BE2C (cell line): ENCODE measurements around the gene ETV4.

Experiments used
- DNase-seq: peaks from one replicate; pipeline ENCODE4 v3.0.0-alpha.2; 2020
- H3K27me3 ChIP-seq: fragments of 250-450 bp; sonication (Bioruptor Pico); 2 replicates; pipeline ENCODE4 v1.5.1; 2020; ENCODE audit warnings: mild to moderate bottlenecking
- H3K36me3 ChIP-seq: fragments of 250-450 bp; sonication (Bioruptor Pico); 2 replicates; pipeline ENCODE4 v1.5.1; 2020; ENCODE audit warnings: mild to moderate bottlenecking
- H3K4me1 ChIP-seq: fragments of 250-450 bp; sonication (Bioruptor Pico); 2 replicates; pipeline ENCODE4 v1.5.1; 2020
- H3K4me3 ChIP-seq: 2 replicates; pipeline ENCODE4 v1.5.1; 2011; ENCODE audit warnings: low read depth, low read length
- H3K9me3 ChIP-seq: fragments of 250-450 bp; sonication (Bioruptor Pico); 2 replicates; pipeline ENCODE4 v1.5.1; 2020
- CTCF ChIP-seq: IDR thresholded peaks from 2 replicates; pipeline ENCODE4 v1.5.1; 2012; ENCODE audit warnings: mild to moderate bottlenecking, low read depth, low read length

ETV4 gene

GRCh38 chr17:43528988-43529814 is 16.9 kb downstream of the ETV4 start:
- H3K9me3 ChIP-seq = no peaks in the 10 kb centered on the region
- peaks cover 19% of the 10 kb centered on the region for H3K36me3 ChIP-seq
- no peak overlapping the region for H3K4me3 ChIP-seq
- no peak for DNase-seq
- TF ChIP-seq CTCF = no peak
- no peaks in the 10 kb centered on the region for H3K27me3 ChIP-seq
- H3K4me1 ChIP-seq = peaks cover 11% of the 10 kb centered on the region

DNA sequence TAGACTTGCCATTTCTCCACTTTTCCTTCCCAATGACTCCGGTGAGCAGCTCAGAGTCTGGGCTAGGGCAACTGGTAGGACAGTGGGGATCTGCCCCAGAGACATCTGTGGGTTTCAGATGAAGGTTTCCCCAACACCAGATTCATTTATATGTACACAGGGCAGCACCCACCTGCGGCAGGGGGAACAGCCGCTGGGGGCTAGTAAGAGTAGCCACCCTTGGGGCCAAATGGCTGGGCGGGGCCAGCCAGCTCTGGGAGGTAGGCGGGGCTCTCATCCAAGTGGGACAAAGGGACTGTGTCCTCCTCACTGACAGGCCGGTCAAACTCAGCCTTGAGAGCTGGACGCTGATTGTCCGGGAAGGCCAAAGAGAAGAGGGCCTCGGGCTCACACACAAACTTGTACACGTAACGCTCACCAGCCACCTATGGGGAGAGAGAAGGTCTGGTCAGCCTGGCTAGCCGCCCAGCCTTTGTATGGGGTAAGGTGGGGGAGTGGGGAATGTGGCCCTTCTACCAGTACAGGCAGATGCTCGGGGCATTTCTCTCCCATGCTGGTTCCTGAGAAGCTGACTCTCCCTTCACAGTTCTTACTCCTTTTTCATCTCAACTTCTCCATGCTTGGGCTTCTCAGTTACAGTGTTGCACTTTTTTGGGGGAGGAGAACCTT is 17.7 kb downstream of the ETV4 start:
- Histone ChIP-seq H3K27me3 (no peaks in the 10 kb centered on the region), H3K4me3 (no peak overlapping the region), H3K9me3 (no peaks in the 10 kb centered on the region), H3K4me1 (peaks cover 11% of the 10 kb centered on the region), H3K36me3 (peaks cover 27% of the 10 kb centered on the region)
- DNase-seq = peak; percentile 27
- TF ChIP-seq CTCF = no peak

- peaks cover 34% of the 10 kb centered on the region for H3K36me3 ChIP-seq
- TF ChIP-seq CTCF = no peak
Measured at GRCh38 chr17:43526886-43527648, 19.1 kb downstream of the ETV4 start.

DNA sequence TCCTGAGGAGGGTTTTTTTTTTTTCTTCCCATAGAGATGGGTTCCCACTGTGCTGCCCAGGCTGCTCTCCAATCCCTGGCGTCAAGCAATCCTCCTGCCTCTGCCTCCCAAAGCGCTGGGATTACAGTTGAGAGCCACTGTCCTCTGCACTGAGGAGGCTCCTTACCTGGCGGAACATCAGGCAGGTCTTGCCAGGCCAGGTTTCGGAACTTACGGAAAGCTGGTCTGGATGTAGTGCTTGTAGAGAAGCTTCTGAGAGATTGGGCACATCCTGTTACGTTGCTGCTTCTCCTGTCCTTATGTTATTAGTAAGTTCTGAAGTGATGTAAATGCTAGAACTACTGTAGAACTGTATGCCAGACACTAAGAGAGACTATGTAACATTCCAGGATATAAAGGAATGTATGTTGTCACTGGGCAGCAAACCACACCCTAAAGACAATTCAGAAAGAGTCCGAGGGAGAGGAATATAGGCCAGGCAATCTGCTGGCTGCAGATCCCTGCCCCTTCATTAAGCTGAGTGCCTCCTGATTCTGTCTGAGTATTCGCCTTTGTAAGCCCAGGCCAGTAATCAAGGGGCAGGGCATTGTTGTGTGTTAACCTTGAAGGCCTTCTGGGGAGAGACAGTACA is 21.1 kb downstream of the ETV4 start:
- TF ChIP-seq CTCF = no peak
- Histone ChIP-seq H3K4me1 (peaks cover 3% of the 10 kb centered on the region), H3K36me3 (peaks cover 53% of the 10 kb centered on the region)

More at GRCh38 chr17:43526886-43527648, 19.1 kb downstream of the ETV4 start:
- Histone ChIP-seq H3K4me1 (peaks cover 11% of the 10 kb centered on the region), H3K27me3 (no peaks in the 10 kb centered on the region), H3K9me3 (no peaks in the 10 kb centered on the region), H3K4me3 (no peak overlapping the region)
- no peak for DNase-seq

GRCh38 chr17:43521389-43521788 is 24.8 kb downstream of the ETV4 start:
- DNase-seq = no peak
- H3K4me3 ChIP-seq = no peak overlapping the region
- no peak for TF ChIP-seq CTCF
- no peaks in the 10 kb centered on the region for H3K9me3 ChIP-seq
- peaks cover 59% of the 10 kb centered on the region for H3K36me3 ChIP-seq
- H3K27me3 ChIP-seq = no peaks in the 10 kb centered on the region
- H3K4me1 ChIP-seq = no peaks in the 10 kb centered on the region

More for the DNA sequence above, 21.1 kb downstream of the ETV4 start:
- Histone ChIP-seq H3K9me3 (no peaks in the 10 kb centered on the region), H3K27me3 (no peaks in the 10 kb centered on the region), H3K4me3 (no peak overlapping the region)
- DNase-seq = no peak
